Upper lobe of left lung (tissue), 4 donors: ENCODE results near the gene ANO10.

Source experiments
- POLR2A ChIP-seq, 4 donors: fragments of 450-650 bp; IDR thresholded peaks; one replicate each; pipeline ENCODE4 v1.5.1; 2016 to 2017; ENCODE audit warnings: antibody characterized with exemption in 4 of 4, mild to moderate bottlenecking in 2 of 4
- TF ChIP-seq, protein P1 (sequence below), 6 experiments: fragments of 450-650 bp in 4 of 6; fragments of 200-600 bp in 2 of 6; sonication (generic) in 2 of 6; IDR thresholded peaks; one replicate each; pipeline ENCODE4 v1.5.1; 2016 to 2019; ENCODE audit warnings: antibody characterized with exemption in 6 of 6

GRCh38 chr3:43389388-43390254 is 232.2 kb downstream of the ANO10 start:
- TF ChIP-seq, protein P1, sequence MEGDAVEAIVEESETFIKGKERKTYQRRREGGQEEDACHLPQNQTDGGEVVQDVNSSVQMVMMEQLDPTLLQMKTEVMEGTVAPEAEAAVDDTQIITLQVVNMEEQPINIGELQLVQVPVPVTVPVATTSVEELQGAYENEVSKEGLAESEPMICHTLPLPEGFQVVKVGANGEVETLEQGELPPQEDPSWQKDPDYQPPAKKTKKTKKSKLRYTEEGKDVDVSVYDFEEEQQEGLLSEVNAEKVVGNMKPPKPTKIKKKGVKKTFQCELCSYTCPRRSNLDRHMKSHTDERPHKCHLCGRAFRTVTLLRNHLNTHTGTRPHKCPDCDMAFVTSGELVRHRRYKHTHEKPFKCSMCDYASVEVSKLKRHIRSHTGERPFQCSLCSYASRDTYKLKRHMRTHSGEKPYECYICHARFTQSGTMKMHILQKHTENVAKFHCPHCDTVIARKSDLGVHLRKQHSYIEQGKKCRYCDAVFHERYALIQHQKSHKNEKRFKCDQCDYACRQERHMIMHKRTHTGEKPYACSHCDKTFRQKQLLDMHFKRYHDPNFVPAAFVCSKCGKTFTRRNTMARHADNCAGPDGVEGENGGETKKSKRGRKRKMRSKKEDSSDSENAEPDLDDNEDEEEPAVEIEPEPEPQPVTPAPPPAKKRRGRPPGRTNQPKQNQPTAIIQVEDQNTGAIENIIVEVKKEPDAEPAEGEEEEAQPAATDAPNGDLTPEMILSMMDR (IDR thresholded peaks at IDR 0.05): no peak
- TF ChIP-seq POLR2A (IDR thresholded peaks at IDR 0.05): peak in 1 of 4 donors; percentile 40
